ENCODE measurements around the gene SEPTIN11. TPM values are rescaled to one million over a fixed set of nuclear protein-coding genes. Genes with fewer than 3 reads are reported as not detected.

SEPTIN11 gene
- total RNA-seq, 1 experiment from 2014 or later = 121 TPM

GRCh38 chr4:76950052-76950955 lies 752 bp downstream of the SEPTIN11 start:
- BruUV-seq (replicated peaks) = no TSS peak
- DNase-seq (ENCODE audit: low spot score) = peak; percentile 30
- ChIA-PET CTCF (no interaction called here), POLR2A (ENCODE audit: low non-redundant PET) (no interaction called here)
- H3K4me1 ChIP-seq (ENCODE audit: insufficient read depth, low read length, poor library complexity, severe bottlenecking) = peaks cover 26% of the 10 kb centered on the region
- intact Hi-C loops (cut with micrococcal nuclease; ENCODE audit: unreplicated experiment) = loop anchor here (2.0 to 10.0 kb wide), 3 partner anchors 34 to 84 kb away; no protein-coding TSS in a partner anchor
- H3K4me3 ChIP-seq (ENCODE audit: low read depth, low read length, poor library complexity, severe bottlenecking) = peak overlapping the region; percentile 63
- TF ChIP-seq CTCF (conservative IDR thresholded peaks at IDR 0.05; ENCODE audit: low read depth, low read length) (0 out of 2 replicates have a peak, but pooled peaks have one; percentile 9), EZH2 (IDR thresholded peaks at IDR 0.05; ENCODE audit: borderline replicate concordance, low read depth, low read length, poor library complexity, severe bottlenecking) (no peak)
- no peaks in the 10 kb centered on the region for H3K27me3 ChIP-seq (replicated peaks; ENCODE audit: insufficient read depth, low read depth, low read length, poor library complexity)
- peak overlapping the region; percentile 82 for H3K27ac ChIP-seq (ENCODE audit: low read depth, low read length, poor library complexity, severe bottlenecking)
- H3K36me3 ChIP-seq (ENCODE audit: insufficient read depth, low read length, poor library complexity, severe bottlenecking) = no peaks in the 10 kb centered on the region
- H3K9me3 ChIP-seq (ENCODE audit: low read depth, low read length, poor library complexity, severe bottlenecking) = no peaks in the 10 kb centered on the region

GRCh38 chr4:76950956-76951671 lies 1.6 kb downstream of the SEPTIN11 start:
- intact Hi-C loops (cut with micrococcal nuclease; ENCODE audit: unreplicated experiment) = loop anchor here (2.0 to 10.0 kb wide), 3 partner anchors 34 to 84 kb away; no protein-coding TSS in a partner anchor
- Histone ChIP-seq H3K27ac (ENCODE audit: low read depth, low read length, poor library complexity, severe bottlenecking) (peak overlapping the region; percentile 82), H3K9me3 (ENCODE audit: low read depth, low read length, poor library complexity, severe bottlenecking) (no peaks in the 10 kb centered on the region), H3K36me3 (ENCODE audit: insufficient read depth, low read length, poor library complexity, severe bottlenecking) (no peaks in the 10 kb centered on the region), H3K27me3 (replicated peaks; ENCODE audit: insufficient read depth, low read depth, low read length, poor library complexity) (no peaks in the 10 kb centered on the region), H3K4me3 (ENCODE audit: low read depth, low read length, poor library complexity, severe bottlenecking) (peak overlapping the region; percentile 63), H3K4me1 (ENCODE audit: insufficient read depth, low read length, poor library complexity, severe bottlenecking) (peaks cover 26% of the 10 kb centered on the region)
- no peak for TF ChIP-seq EZH2 (IDR thresholded peaks at IDR 0.05; ENCODE audit: borderline replicate concordance, low read depth, low read length, poor library complexity, severe bottlenecking)
- TF ChIP-seq CTCF (conservative IDR thresholded peaks at IDR 0.05; ENCODE audit: low read depth, low read length) = no peak
- CTCF ChIA-PET = no interaction called here
- POLR2A ChIA-PET (ENCODE audit: low non-redundant PET) = no interaction called here
- BruUV-seq (replicated peaks) = no TSS peak
- peak; percentile 55 for DNase-seq (ENCODE audit: low spot score)

- H3K36me3 ChIP-seq (ENCODE audit: insufficient read depth, low read length, poor library complexity, severe bottlenecking) = no peaks in the 10 kb centered on the region
- intact Hi-C loops (cut with micrococcal nuclease; ENCODE audit: unreplicated experiment) = loop anchor here (2.0 to 10.0 kb wide), 3 partner anchors 33 to 83 kb away; no protein-coding TSS in a partner anchor
- CTCF ChIA-PET = no interaction called here
Observed at GRCh38 chr4:76951672-76952010, 2.1 kb downstream of the SEPTIN11 start.

More at GRCh38 chr4:76951672-76952010, 2.1 kb downstream of the SEPTIN11 start:
- Histone ChIP-seq H3K4me1 (ENCODE audit: insufficient read depth, low read length, poor library complexity, severe bottlenecking) (peaks cover 26% of the 10 kb centered on the region), H3K4me3 (ENCODE audit: low read depth, low read length, poor library complexity, severe bottlenecking) (peak overlapping the region; percentile 63), H3K27me3 (replicated peaks; ENCODE audit: insufficient read depth, low read depth, low read length, poor library complexity) (no peaks in the 10 kb centered on the region), H3K27ac (ENCODE audit: low read depth, low read length, poor library complexity, severe bottlenecking) (no peak overlapping the region), H3K9me3 (ENCODE audit: low read depth, low read length, poor library complexity, severe bottlenecking) (no peaks in the 10 kb centered on the region)
- DNase-seq (ENCODE audit: low spot score) = no peak
- POLR2A ChIA-PET (ENCODE audit: low non-redundant PET) = no interaction called here
- TSS peak; percentile 27 for BruUV-seq (replicated peaks)
- TF ChIP-seq CTCF (conservative IDR thresholded peaks at IDR 0.05; ENCODE audit: low read depth, low read length) = no peak
- no peak for TF ChIP-seq EZH2 (IDR thresholded peaks at IDR 0.05; ENCODE audit: borderline replicate concordance, low read depth, low read length, poor library complexity, severe bottlenecking)
